ENCODE results near the gene HDAC7.

DNA sequence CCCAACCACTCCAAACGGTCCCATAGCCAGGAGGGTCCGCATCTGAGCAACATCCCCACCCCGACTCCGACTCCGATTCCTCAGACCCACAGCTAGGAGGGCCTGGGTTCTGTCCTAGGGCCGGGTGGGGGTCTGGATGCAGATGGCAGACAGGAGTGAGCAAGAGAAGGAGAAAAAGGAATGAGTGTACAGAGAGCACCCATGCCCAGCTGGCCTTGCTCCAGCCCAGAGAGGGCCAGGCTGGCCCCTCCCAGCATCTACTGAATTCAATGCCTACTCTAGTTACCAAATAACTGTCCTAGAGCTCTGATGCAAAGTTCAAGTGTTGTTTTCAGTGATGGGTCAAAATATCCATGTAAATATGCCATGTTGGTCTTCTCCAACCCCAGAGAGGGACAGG, 44.3 kb upstream of the HDAC7 start:
- TF ChIP-seq, protein P1, sequence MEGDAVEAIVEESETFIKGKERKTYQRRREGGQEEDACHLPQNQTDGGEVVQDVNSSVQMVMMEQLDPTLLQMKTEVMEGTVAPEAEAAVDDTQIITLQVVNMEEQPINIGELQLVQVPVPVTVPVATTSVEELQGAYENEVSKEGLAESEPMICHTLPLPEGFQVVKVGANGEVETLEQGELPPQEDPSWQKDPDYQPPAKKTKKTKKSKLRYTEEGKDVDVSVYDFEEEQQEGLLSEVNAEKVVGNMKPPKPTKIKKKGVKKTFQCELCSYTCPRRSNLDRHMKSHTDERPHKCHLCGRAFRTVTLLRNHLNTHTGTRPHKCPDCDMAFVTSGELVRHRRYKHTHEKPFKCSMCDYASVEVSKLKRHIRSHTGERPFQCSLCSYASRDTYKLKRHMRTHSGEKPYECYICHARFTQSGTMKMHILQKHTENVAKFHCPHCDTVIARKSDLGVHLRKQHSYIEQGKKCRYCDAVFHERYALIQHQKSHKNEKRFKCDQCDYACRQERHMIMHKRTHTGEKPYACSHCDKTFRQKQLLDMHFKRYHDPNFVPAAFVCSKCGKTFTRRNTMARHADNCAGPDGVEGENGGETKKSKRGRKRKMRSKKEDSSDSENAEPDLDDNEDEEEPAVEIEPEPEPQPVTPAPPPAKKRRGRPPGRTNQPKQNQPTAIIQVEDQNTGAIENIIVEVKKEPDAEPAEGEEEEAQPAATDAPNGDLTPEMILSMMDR (IDR thresholded peaks at IDR 0.05; ENCODE audit: poor library complexity): no peak
- TF ChIP-seq EZH2 (IDR thresholded peaks at IDR 0.05; ENCODE audit: borderline replicate concordance) (no peak), EZH2phosphoT487 (IDR thresholded peaks at IDR 0.05; ENCODE audit: low read depth, severe bottlenecking, unreplicated experiment) (no peak)

All from hepatocyte (in vitro differentiated cells).